ENCODE measurements around the gene SF3A2. TPM values are rescaled to one million over a fixed set of nuclear protein-coding genes. Genes with fewer than 3 reads are reported as not detected.

Gene SF3A2
- total and polyA plus RNA-seq, 3 donors from 2014 or later = 102 to 122 (median 117) TPM

DNA sequence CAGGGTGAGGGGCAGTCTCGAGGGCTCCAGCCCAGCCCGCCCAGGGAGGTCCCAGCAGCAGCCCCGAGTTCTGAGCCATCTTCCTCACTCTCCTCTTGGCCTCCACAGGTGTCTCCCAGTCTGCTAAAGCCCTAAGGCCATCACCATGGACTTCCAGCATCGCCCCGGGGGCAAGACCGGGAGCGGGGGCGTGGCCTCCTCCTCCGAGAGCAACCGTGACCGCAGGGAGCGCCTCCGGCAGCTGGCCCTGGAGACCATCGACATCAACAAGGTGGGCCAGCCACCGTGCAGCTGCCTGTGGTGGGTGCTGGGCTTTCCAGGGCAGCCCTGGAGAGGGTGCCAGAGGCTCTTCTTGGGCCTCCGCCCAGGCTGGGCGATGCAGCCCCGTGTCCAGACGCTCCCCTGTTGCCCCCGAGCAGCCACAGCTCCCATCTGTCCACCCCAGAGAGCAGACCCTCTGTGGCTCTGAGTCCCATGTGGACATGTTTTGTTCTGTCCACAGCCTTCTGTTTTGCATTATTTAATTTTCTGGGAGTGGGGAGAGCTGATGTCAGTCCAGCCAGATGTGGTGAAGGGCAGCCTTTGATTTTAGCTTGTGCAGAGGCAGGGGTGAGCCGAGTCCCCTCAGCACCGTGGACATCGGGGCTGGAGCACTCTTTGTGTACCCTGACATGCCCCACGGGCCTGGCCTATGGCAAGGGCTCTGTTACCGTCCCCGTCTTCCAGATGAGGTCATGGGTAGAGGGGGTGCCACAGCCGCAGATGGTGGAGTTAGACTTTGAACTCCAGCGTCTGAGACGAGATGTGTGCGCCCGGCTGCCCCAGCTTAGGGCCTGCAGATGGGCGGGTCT is 6.9 kb downstream of the SF3A2 start:
- intact Hi-C loops (cut with DNase I; ENCODE audit: low total_unique reads) = no loop called here
- H3K36me3 ChIP-seq (ENCODE audit: low read depth, missing control alignments) = no peaks in the 10 kb centered on the region
- H3K27me3 ChIP-seq = no peaks in the 10 kb centered on the region
- TF ChIP-seq, protein P1, sequence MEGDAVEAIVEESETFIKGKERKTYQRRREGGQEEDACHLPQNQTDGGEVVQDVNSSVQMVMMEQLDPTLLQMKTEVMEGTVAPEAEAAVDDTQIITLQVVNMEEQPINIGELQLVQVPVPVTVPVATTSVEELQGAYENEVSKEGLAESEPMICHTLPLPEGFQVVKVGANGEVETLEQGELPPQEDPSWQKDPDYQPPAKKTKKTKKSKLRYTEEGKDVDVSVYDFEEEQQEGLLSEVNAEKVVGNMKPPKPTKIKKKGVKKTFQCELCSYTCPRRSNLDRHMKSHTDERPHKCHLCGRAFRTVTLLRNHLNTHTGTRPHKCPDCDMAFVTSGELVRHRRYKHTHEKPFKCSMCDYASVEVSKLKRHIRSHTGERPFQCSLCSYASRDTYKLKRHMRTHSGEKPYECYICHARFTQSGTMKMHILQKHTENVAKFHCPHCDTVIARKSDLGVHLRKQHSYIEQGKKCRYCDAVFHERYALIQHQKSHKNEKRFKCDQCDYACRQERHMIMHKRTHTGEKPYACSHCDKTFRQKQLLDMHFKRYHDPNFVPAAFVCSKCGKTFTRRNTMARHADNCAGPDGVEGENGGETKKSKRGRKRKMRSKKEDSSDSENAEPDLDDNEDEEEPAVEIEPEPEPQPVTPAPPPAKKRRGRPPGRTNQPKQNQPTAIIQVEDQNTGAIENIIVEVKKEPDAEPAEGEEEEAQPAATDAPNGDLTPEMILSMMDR (IDR thresholded peaks at IDR 0.05) = no peak
- TF ChIP-seq POLR2A (IDR thresholded peaks at IDR 0.05) = no peak
- H3K27ac ChIP-seq = no peak overlapping the region
- no peaks in the 10 kb centered on the region for H3K9me3 ChIP-seq
- WGBS, 2 donors = 77 to 84% methylated on average over 13 to 32 of the region's 32 CpGs
- H3K4me3 ChIP-seq = no peak overlapping the region
- DNase-seq = no peak
- H3K4me1 ChIP-seq = peaks cover 35% of the 10 kb centered on the region

DNA sequence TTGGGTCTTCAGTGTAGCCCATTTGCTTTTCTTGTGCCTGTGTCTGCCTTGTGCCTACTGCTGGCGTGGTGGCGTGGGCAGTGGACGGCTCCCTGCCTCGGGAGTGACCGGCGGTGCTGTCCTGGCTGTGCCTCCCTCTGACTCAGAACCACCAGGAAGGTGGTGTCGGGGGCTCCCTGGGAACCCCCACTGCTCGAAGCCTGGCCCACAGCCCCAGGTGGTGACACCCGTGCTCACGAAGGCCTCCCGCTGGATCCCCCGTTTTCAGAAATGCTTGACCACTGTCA is 7.4 kb downstream of the SF3A2 start:
- H3K36me3 ChIP-seq (ENCODE audit: low read depth, missing control alignments) = no peaks in the 10 kb centered on the region
- TF ChIP-seq POLR2A (IDR thresholded peaks at IDR 0.05) = no peak
- TF ChIP-seq, protein P1 (IDR thresholded peaks at IDR 0.05) = no peak

DNA sequence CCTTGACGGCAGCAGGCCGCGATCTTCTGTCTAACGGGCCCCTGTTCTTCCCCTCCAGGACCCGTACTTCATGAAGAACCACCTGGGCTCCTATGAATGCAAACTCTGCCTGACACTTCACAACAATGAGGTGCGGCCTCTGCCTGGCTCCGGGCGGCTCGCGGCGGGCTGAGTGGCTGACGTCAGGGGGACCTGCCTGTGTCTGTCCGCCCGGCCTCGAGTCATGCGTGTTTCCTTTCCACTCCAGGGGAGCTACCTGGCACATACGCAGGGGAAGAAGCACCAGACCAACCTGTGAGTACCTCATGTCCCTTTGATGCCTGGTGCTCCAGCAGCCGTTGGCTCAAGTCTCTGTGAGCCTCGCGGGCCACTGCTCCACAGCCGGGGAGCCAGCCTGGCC is 7.9 kb downstream of the SF3A2 start:
- no peak for TF ChIP-seq POLR2A (IDR thresholded peaks at IDR 0.05)
- TF ChIP-seq, protein P1 (IDR thresholded peaks at IDR 0.05) = no peak
- Histone ChIP-seq H3K9me3 (no peaks in the 10 kb centered on the region), H3K36me3 (ENCODE audit: low read depth, missing control alignments) (no peaks in the 10 kb centered on the region), H3K4me3 (no peak overlapping the region), H3K27ac (no peak overlapping the region), H3K27me3 (no peaks in the 10 kb centered on the region), H3K4me1 (peaks cover 36% of the 10 kb centered on the region)
- intact Hi-C loops (cut with DNase I; ENCODE audit: low total_unique reads) = no loop called here
- 92 to 95% methylated on average over 8 to 20 of the region's 21 CpGs for WGBS, 2 donors
- no peak for DNase-seq

More for the DNA sequence above, 7.4 kb downstream of the SF3A2 start:
- no peak for DNase-seq
- no peaks in the 10 kb centered on the region for H3K27me3 ChIP-seq
- intact Hi-C loops (cut with DNase I; ENCODE audit: low total_unique reads) = no loop called here
- no peak overlapping the region for H3K27ac ChIP-seq
- H3K4me1 ChIP-seq = peaks cover 35% of the 10 kb centered on the region
- 84% methylated on average over 10 of the region's 12 CpGs; no CpG with 5 or more reads in 1 of the 2 donors for WGBS, 2 donors
- H3K4me3 ChIP-seq = no peak overlapping the region
- H3K9me3 ChIP-seq = no peaks in the 10 kb centered on the region

DNA sequence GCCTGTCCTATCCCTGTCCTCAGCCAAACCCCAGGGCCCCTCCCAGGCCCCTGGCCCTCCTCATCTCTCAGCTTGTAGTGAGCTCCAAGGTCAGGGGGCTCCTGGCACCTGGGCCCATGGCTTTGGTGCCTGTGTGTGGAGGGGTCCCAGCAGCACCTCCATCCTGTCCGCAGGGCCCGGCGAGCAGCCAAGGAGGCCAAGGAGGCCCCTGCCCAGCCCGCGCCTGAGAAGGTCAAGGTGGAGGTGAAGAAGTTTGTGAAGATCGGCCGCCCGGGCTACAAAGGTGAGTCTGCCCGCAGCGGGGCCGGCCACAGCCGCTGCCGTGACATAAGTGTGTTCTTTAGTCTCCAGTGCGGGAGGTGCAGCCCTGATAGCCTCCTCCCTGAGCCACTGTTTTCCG is 8.6 kb downstream of the SF3A2 start:
- no peaks in the 10 kb centered on the region for H3K9me3 ChIP-seq
- no peak overlapping the region for H3K27ac ChIP-seq
- no peaks in the 10 kb centered on the region for H3K27me3 ChIP-seq
- 70 to 83% methylated on average over 1 to 15 of the region's 15 CpGs for WGBS, 2 donors
- H3K36me3 ChIP-seq (ENCODE audit: low read depth, missing control alignments) = no peaks in the 10 kb centered on the region
- no peak overlapping the region for H3K4me3 ChIP-seq
- intact Hi-C loops (cut with DNase I; ENCODE audit: low total_unique reads) = no loop called here
- TF ChIP-seq POLR2A (IDR thresholded peaks at IDR 0.05) = no peak
- TF ChIP-seq, protein P1 (IDR thresholded peaks at IDR 0.05) = no peak
- no peak for DNase-seq
- H3K4me1 ChIP-seq = peaks cover 37% of the 10 kb centered on the region
